Stimulated activated CD8-positive, alpha-beta memory T cell treated with anti-CD3 and anti-CD28 coated beads, Interleukin-7, amount 100 ng/mL, for 1 hour (primary cell): ENCODE results near the gene MYH15.
A peak's percentile ranks its signal among the peaks of the same experiment; 100 is the strongest.

Source experiments
- DNase-seq, 2 donors: peaks; one replicate each; pipeline ENCODE4 v3.0.0-alpha.2; 2020; ENCODE audit warnings: low read depth in 2 of 2

Gene MYH15

GRCh38 chr3:108509871-108510270 lies 525 bp downstream of the MYH15 start:
- no peak for DNase-seq

DNA sequence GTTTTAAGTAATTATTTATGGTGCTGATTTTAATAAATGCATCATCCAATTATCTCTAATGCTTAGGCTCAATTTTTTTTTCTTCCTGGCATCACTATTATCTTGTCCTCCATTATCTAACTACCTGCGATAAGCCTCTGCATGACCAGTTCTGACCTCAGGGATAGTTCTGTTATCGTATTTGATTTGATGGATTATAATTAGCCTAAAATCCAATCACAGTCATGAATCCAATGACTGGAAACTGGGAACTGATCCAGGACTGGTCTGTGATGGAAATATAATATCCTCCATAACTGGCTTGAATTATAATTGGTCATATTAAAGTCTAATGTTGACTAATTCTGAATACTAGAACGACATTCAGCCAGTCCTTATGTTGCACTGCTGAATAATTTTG lies 1.1 kb downstream of the MYH15 start:
- no peak for DNase-seq

DNA sequence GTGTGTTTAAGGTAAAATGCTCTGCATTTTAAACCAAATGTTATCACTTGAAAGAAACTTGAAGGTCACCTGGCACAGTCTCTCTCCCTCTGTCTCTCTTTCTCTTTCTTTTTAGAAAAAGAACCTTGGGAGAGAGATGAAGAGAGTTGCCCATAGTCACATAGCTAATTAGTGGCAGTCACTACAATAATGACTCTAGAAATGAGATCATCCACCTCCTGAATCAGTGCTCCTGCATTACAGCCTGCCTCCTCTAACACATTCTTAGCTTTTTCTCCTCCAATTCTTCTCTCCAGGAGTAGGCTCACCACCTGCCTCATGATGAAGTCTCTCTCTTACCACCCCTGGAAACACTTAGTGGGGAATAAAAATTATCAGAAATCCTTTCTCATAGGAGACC lies 2.5 kb downstream of the MYH15 start:
- DNase-seq = no peak

DNA sequence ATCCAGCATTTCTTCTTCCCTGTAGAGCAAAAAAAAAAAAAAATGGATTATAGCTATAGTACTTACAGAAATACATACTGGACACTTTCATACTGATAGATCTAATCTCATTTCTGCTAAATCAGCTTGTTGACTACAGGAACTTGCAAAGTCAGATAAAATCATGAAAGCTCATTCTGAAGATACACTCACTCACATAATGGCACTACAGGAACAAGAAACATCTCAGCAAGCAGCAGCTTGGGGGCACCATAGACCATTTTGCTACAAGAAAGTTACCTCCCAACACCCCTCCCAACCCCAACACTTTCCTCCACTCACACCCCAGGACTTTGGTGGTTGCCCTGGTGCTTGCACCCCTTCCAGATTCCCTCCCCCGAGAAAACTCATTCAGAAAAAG lies 4.6 kb downstream of the MYH15 start:
- DNase-seq = no peak

DNA sequence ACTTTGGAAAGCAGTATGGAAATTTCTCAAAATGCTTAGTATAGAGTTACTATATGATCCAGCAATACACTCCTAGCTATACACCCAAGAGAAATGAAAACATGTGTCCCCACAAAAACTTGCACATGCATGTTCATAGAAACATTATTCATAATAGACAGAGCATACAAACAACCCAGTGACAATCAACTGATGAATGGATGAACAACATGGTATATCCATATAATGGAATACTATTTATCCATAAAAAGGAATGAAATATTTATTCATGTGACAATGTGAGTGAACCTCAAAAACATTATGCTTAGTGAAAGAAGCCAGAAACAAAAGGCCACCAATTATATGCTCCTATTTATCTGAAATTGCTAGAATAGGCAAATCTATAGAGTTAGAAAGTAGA lies 6.7 kb downstream of the MYH15 start:
- no peak for DNase-seq

GRCh38 chr3:108501535-108501934 lies 8.9 kb downstream of the MYH15 start:
- DNase-seq = no peak

GRCh38 chr3:108500728-108501127 lies 9.7 kb downstream of the MYH15 start:
- DNase-seq = no peak

DNA sequence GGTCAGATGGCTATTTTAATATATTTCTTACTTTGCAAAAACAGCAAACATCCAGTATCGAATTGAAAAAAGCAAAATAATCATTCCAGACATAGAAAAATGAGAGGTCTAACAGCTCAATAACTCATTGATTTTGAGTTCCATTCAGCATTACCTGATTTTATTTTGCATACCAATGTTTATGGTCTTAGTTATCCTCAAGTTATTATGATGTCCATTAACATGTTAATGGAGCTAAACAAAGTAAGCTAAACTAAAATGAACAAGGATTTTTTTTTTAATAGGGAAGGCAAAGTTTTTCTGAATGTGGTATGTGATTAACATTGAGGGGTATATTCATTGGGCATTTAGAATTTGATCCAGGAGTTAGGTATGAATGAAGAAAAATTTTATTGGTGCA lies 13.1 kb downstream of the MYH15 start:
- DNase-seq = no peak

DNA sequence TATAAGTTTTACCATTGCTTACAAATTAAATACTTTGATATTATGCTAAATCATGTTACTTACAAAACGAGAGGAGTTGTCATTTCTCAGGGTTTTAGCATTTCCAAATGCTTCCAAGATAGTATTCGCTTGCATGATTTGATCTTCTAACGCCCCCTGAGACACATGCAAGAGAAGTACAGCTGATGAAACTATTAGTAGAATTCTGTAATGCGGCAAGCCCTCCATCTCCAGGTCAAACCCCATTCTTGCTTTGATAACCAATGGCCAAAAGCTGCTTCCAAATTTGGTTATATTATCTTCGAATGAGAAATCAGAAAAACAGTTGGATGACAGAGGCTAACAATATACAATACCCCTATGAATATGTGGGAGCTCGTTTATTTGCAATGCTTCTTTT lies 14.7 kb downstream of the MYH15 start:
- DNase-seq = no peak

- no peak for DNase-seq
Observed at GRCh38 chr3:108494906-108495531, 15.4 kb downstream of the MYH15 start.

- DNase-seq = no peak
Observed at GRCh38 chr3:108493862-108494261, 16.5 kb downstream of the MYH15 start.

- no peak for DNase-seq
Observed at GRCh38 chr3:108491456-108491855, 18.9 kb downstream of the MYH15 start.

GRCh38 chr3:108489776-108490175 lies 20.6 kb downstream of the MYH15 start:
- no peak for DNase-seq

GRCh38 chr3:108488631-108489030 lies 21.8 kb downstream of the MYH15 start:
- DNase-seq = no peak

DNA sequence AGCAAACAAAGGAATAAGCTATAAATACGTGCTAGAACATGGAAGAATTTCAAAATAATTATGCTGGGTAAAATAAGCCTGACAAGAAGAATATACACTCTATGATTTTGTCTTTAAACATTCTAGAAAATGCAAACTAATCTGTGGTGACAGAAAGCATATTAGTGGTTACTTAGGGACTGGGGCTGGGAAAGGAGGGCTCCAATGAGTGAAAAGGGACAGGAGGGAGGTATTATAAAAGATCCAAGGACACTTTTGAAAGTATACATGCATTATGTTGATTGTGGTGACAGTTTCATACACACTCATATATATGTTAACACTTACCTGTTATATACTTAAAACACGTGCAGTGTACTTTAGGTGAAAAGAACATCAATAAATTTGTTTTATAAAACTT lies 23.0 kb downstream of the MYH15 start:
- DNase-seq = no peak

DNA sequence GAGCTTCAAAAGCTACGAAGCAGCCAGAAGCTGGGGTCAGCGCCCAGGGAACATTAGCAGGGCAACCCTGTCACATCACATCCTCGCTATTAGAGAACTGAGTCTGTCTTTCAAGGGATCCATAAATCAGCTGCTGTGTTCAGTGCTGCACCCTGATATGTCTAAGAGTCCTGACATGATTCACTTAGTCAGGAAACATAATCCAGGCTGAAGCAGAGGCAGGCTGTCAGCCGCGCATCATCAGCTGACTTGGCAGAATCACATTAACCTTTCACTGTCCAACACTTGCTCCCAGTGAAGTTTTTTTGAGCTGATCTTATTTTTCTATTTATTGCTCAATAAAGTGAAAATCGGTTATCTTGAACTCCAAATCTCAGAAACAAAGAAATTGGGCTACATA lies 23.5 kb downstream of the MYH15 start:
- DNase-seq = no peak

DNA sequence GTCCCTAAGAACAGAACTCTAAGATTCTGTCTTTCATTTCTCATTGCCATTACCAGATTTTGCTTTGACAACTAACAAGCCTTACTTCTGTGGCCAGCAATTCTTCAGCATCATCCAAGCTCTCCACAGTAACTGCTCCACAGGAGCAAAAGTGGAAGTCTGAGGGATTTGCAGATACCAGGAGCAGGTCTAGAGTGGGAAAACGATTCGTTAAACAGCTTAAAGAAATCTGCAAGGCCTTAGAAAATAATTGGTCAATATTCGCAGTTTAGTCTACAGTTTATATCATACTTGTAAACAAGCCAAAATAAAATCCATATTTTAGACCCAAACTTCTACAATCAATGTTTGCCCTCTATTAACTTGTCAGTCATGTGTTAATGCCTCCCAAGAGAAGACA lies 24.1 kb downstream of the MYH15 start:
- no peak for DNase-seq

DNA sequence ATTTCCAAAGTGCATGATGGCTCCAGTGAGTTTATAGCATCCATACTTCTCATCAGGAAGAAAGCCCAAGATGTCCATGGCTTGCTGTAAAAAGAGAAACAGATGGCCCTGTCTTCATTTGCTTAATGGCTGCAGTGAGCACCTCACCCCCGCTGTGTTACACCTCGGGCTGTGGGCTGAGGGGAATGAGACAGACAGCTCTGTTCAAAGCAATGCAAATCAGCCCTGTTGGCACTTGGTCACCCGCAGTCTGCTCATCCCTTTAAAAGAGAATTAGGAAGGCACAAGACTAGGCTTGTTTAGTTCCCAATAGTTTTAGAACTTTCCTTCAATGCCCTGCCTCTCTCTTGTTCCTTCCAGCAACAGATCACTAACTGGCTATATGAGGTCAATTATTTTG lies 25.2 kb downstream of the MYH15 start:
- DNase-seq = no peak

GRCh38 chr3:108479224-108479623 lies 31.2 kb downstream of the MYH15 start:
- DNase-seq = no peak

GRCh38 chr3:108477511-108478147 lies 32.8 kb downstream of the MYH15 start:
- DNase-seq = peak in 1 of 2 donors; percentile 34

DNA sequence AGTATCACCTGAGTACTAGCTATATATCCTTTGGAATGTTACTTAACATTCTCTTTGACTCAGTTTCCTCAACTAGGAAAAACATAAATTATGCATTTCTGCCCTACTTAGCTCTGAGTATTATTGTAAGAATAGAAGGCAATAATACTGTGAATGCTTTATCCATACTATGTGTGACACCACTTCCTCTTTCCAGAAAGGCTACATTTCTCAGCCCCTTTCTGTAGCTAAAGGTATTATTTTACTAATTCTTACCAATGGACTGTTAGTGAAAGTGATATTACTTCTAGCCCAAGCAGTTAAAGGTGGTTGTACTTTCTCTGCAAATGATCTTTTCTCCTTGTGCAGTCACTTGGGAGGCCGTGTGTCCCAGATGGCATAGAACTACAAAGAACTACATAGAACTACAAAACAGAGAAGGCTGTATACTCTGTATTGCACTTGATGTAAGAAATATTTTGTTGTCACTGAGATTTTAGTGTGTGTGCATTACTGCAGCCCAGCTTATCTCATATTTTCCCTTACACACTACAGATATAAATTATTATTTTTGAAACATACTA lies 35.1 kb downstream of the MYH15 start:
- DNase-seq = no peak

GRCh38 chr3:108474581-108474980 lies 35.8 kb downstream of the MYH15 start:
- no peak for DNase-seq

DNA sequence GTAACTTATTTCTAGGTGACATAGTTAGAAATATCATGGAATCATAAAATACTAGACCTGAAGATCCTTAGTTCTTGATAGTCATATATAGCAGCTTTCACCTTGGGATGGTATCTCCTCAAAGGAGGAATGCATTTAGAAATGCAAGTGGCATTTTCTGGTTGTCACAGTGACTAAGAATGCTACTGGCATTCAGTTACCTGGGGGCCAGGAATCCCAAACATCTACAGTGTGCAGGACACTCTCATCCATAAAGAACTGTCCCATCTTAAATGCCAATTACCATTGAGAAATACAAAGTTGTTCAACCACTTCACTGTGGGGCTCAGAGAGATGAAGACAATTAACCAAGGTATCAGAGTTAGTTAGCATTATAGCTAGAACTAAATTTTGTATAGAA lies 36.7 kb downstream of the MYH15 start:
- DNase-seq = no peak
